ENCODE measurements around the gene MKLN1. TPM values are rescaled to one million over a fixed set of nuclear protein-coding genes. Genes with fewer than 3 reads are reported as not detected.

Gene MKLN1
- polyA plus RNA-seq, 1 donor from 2014 or later, result 15.9 TPM

- Histone ChIP-seq H3K4me2 (ENCODE audit: low read length) (no peak overlapping the region), H3K27ac (ENCODE audit: low read length) (no peak overlapping the region), H3K79me2 (replicated peaks; ENCODE audit: insufficient read depth, low read length) (peaks cover 97% of the 10 kb centered on the region), H3K4me3 (ENCODE audit: low read length) (no peak overlapping the region), H4K20me1 (ENCODE audit: insufficient read depth) (no peaks in the 10 kb centered on the region), H3F3A (ENCODE audit: insufficient read depth, low read length, poor library complexity, severe bottlenecking) (no peaks in the 10 kb centered on the region), H3K9me3 (ENCODE audit: low read length) (no peaks in the 10 kb centered on the region), H3K9ac (ENCODE audit: low read length) (no peak overlapping the region), H3K9me2 (ENCODE audit: insufficient read depth, low read length) (no peaks in the 10 kb centered on the region), H3K27me3 (ENCODE audit: insufficient read depth, low read depth, low read length) (no peaks in the 10 kb centered on the region), H2AFZ (ENCODE audit: low read depth, low read length) (no peak overlapping the region), H3K36me3 (ENCODE audit: insufficient read depth, low read length) (no peaks in the 10 kb centered on the region)
- TF ChIP-seq TAF1 (IDR thresholded peaks at IDR 0.05; ENCODE audit: low read depth) (no peak), CTCF (IDR thresholded peaks at IDR 0.05; ENCODE audit: poor library complexity, severe bottlenecking) (no peak), EP300 (conservative IDR thresholded peaks at IDR 0.05; ENCODE audit: poor library complexity, severe bottlenecking) (no peak), POLR2AphosphoS5 (IDR thresholded peaks at IDR 0.05) (no peak), SMC3 (conservative IDR thresholded peaks at IDR 0.05; ENCODE audit: poor library complexity) (no peak), EZH2 (IDR thresholded peaks at IDR 0.05; ENCODE audit: borderline replicate concordance, insufficient read depth, low read length, poor library complexity, severe bottlenecking) (no peak), REST (IDR thresholded peaks at IDR 0.05; ENCODE audit: borderline replicate concordance) (no peak)
Observed at GRCh38 chr7:131335639-131336381, 8.1 kb downstream of the MKLN1 start.

DNA sequence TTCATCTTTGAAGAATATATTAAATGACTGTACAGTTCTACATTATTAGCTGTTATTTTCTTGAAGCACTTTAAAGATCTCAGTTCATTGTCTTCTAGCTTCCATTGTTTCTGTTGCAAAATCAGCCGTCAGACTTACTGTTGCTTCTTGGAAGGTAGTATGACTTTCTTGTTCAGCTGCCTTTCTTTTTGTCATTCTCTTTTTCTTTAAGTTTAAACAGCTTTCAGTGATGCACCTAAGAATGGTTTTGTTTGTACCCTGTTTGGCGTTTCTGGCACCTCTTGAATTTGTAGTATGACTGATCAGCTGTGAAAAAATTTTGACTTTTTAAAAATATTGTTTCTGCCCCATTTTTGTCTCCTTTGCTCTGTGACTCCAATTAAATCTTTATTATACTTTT, 9.3 kb downstream of the MKLN1 start:
- peaks cover 97% of the 10 kb centered on the region for H3K79me2 ChIP-seq (replicated peaks; ENCODE audit: insufficient read depth, low read length)
- no peak overlapping the region for H3K27ac ChIP-seq (ENCODE audit: low read length)
- TF ChIP-seq CTCF (IDR thresholded peaks at IDR 0.05; ENCODE audit: poor library complexity, severe bottlenecking) (no peak), POLR2AphosphoS5 (IDR thresholded peaks at IDR 0.05) (no peak), SMC3 (conservative IDR thresholded peaks at IDR 0.05; ENCODE audit: poor library complexity) (no peak), RAD21 (conservative IDR thresholded peaks at IDR 0.05) (no peak), TAF1 (IDR thresholded peaks at IDR 0.05; ENCODE audit: low read depth) (no peak), REST (IDR thresholded peaks at IDR 0.05; ENCODE audit: borderline replicate concordance) (no peak), EP300 (conservative IDR thresholded peaks at IDR 0.05; ENCODE audit: poor library complexity, severe bottlenecking) (no peak), MXI1 (conservative IDR thresholded peaks at IDR 0.05; ENCODE audit: poor library complexity, severe bottlenecking) (no peak), EZH2 (IDR thresholded peaks at IDR 0.05; ENCODE audit: borderline replicate concordance, insufficient read depth, low read length, poor library complexity, severe bottlenecking) (no peak)
- no peaks in the 10 kb centered on the region for H3K36me3 ChIP-seq (ENCODE audit: insufficient read depth, low read length)
- H3F3A ChIP-seq (ENCODE audit: insufficient read depth, low read length, poor library complexity, severe bottlenecking), result no peaks in the 10 kb centered on the region
- no peak overlapping the region for H3K4me3 ChIP-seq (ENCODE audit: low read length)
- H3K9me3 ChIP-seq (ENCODE audit: low read length), result no peaks in the 10 kb centered on the region
- no peak overlapping the region for H2AFZ ChIP-seq (ENCODE audit: low read depth, low read length)
- H3K9me2 ChIP-seq (ENCODE audit: insufficient read depth, low read length), result no peaks in the 10 kb centered on the region
- no peak overlapping the region for H3K4me2 ChIP-seq (ENCODE audit: low read length)
- no peaks in the 10 kb centered on the region for H3K27me3 ChIP-seq (ENCODE audit: insufficient read depth, low read depth, low read length)
- no peak overlapping the region for H3K9ac ChIP-seq (ENCODE audit: low read length)
- H4K20me1 ChIP-seq (ENCODE audit: insufficient read depth), result no peaks in the 10 kb centered on the region
